Suprapubic skin (tissue), 4 donors: Measurements from ENCODE around the gene PRSS27.

Source experiments
- CTCF ChIP-seq, 2 donors: fragments of 200-600 bp in 1 of 2; fragments of 450-650 bp in 1 of 2; sonication (generic) in 1 of 2; IDR thresholded peaks; one replicate each; pipeline ENCODE4 v1.5.1; 2016 to 2019; ENCODE audit warnings: antibody characterized with exemption in 2 of 2, mild to moderate bottlenecking in 1 of 2, moderate library complexity in 1 of 2
- EP300 ChIP-seq: sonication (generic); formaldehyde crosslinking; IDR thresholded peaks from one replicate; pipeline ENCODE4 v1.6.1; 2017; ENCODE audit warnings: antibody characterized with exemption
- POLR2A ChIP-seq, 2 donors: fragments of 450-650 bp; IDR thresholded peaks; one replicate each; pipeline ENCODE4 v1.6.1; 2017; ENCODE audit warnings: antibody characterized with exemption in 2 of 2, mild to moderate bottlenecking in 2 of 2, moderate library complexity in 2 of 2
- POLR2AphosphoS5 ChIP-seq, 3 donors: sonication (generic); formaldehyde crosslinking; IDR thresholded peaks; one replicate each; pipeline ENCODE4 v1.6.1; 2017; ENCODE audit warnings: antibody characterized with exemption in 3 of 3

GRCh38 chr16:2720719-2721633 lies 952 bp upstream of the PRSS27 start:
- TF ChIP-seq CTCF (IDR thresholded peaks at IDR 0.05) (peak in 1 of 2 donors; percentile 94), POLR2AphosphoS5 (IDR thresholded peaks at IDR 0.05) (peak in 1 of 3 donors; percentile 50), POLR2A (IDR thresholded peaks at IDR 0.05) (peak in 1 of 2 donors; percentile 10), EP300 (no peak)
